Uterus (tissue), 4 donors: ENCODE data around the gene MCMBP. TPM values are rescaled to one million over a fixed set of nuclear protein-coding genes. Genes with fewer than 3 reads are reported as not detected.
"Not testable (repeated sequence)": the region's sequence is repeated elsewhere in the genome, so short reads cannot be mapped to it uniquely, and the experiment has no call there.

ENCODE experiments used
- DNase-seq, 2 donors: peaks; one replicate each; pipeline ENCODE4 v3.0.0-alpha.2; 2019 to 2020
- H3K27ac ChIP-seq, 2 donors: fragments of 200-600 bp; sonication (generic); 1 replicate in 1 of 2; 2 replicates in 1 of 2; pipeline ENCODE4 v1.5.1; 2016 to 2018
- H3K27me3 ChIP-seq, 2 donors: fragments of 200-600 bp; sonication (generic); one replicate each; pipeline ENCODE4 v1.5.1; 2018 to 2019; ENCODE audit warnings: control low read depth in 1 of 2
- H3K36me3 ChIP-seq, 2 donors: fragments of 200-600 bp; sonication (generic); one replicate each; pipeline ENCODE4 v1.5.1; 2019; ENCODE audit warnings: control low read depth in 1 of 2
- H3K4me1 ChIP-seq, 2 donors: fragments of 200-600 bp; sonication (generic); one replicate each; pipeline ENCODE4 v1.5.1; 2018 to 2019; ENCODE audit warnings: control low read depth in 1 of 2
- H3K4me3 ChIP-seq, 2 donors: fragments of 200-600 bp; sonication (generic); 1 replicate in 1 of 2; 2 replicates in 1 of 2; pipeline ENCODE4 v1.5.1; 2018 to 2019; ENCODE audit warnings: mild to moderate bottlenecking in 1 of 2
- H3K9me3 ChIP-seq, 2 donors: fragments of 200-600 bp; sonication (generic); one replicate each; pipeline ENCODE4 v1.5.1; 2019; ENCODE audit warnings: control low read depth in 1 of 2
- CTCF ChIP-seq, 4 experiments: fragments of 200-600 bp in 2 of 4; fragments of 450-650 bp in 2 of 4; sonication (generic) in 2 of 4; IDR thresholded peaks; one replicate each; pipeline ENCODE4 v1.5.1; 2016 to 2019; ENCODE audit warnings: antibody characterized with exemption in 4 of 4, mild to moderate bottlenecking in 2 of 4, moderate library complexity in 1 of 4
- POLR2A ChIP-seq, 2 donors: fragments of 450-650 bp; IDR thresholded peaks; one replicate each; pipeline ENCODE4 v1.6.1; 2016; ENCODE audit warnings: antibody characterized with exemption in 2 of 2, mild to moderate bottlenecking in 1 of 2, moderate library complexity in 1 of 2
- intact Hi-C: fragments of 100-400 bp; cut with DNase I; formaldehyde crosslinking; loops from one replicate; pipeline ENCODE4 v1.15.1; 2023; ENCODE audit warnings: low total_unique reads
- total RNA-seq, 4 donors: library from RNA; depleted of rRNA in 3 of 4; stranded (reverse); fragments of >200 nt in 3 of 4; gene quantifications; one replicate each; pipeline versions ENCODE4 v1.1.0 to v1.2.4, GENCODE V29; 2014 to 2023
- donor health status: DM: yes; HTN: yes; CAD: no.

Gene MCMBP
- total RNA-seq, 4 donors from 2014 or later = 69.4 to 84.7 (median 76.7) TPM

GRCh38 chr10:119908166-119908565 lies 35.5 kb upstream of the MCMBP start:
- TF ChIP-seq POLR2A (IDR thresholded peaks at IDR 0.05) = no peak
- no peak for TF ChIP-seq CTCF (IDR thresholded peaks at IDR 0.05)
- Histone ChIP-seq H3K9me3 (no peaks in the 10 kb centered on the region), H3K4me3 (no peak overlapping the region), H3K36me3 (no peaks in the 10 kb centered on the region), H3K4me1 (no peaks in the 10 kb centered on the region), H3K27ac (no peak overlapping the region), H3K27me3 (no peaks in the 10 kb centered on the region)
- intact Hi-C loops = no loop called here
- DNase-seq = no peak

- DNase-seq, H3K4me3 ChIP-seq, H3K36me3 ChIP-seq, H3K9me3 ChIP-seq, H3K27me3 ChIP-seq, H3K4me1 ChIP-seq, H3K27ac ChIP-seq, intact Hi-C loops: not testable (repeated sequence)
These were observed 35.1 kb upstream of the MCMBP start for GRCh38 chr10:119907695-119908094.

- intact Hi-C loops = no loop called here
- TF ChIP-seq POLR2A (IDR thresholded peaks at IDR 0.05) = no peak
- no peak for TF ChIP-seq CTCF (IDR thresholded peaks at IDR 0.05)
- Histone ChIP-seq H3K27me3 (no peaks in the 10 kb centered on the region), H3K4me1 (no peaks in the 10 kb centered on the region), H3K36me3 (no peaks in the 10 kb centered on the region), H3K4me3 (no peak overlapping the region), H3K9me3 (no peaks in the 10 kb centered on the region), H3K27ac (no peak overlapping the region)
- DNase-seq = no peak
These were observed 31.5 kb upstream of the MCMBP start for GRCh38 chr10:119903946-119904666.

- H3K9me3 ChIP-seq = no peaks in the 10 kb centered on the region
- H3K27me3 ChIP-seq = no peaks in the 10 kb centered on the region
- peaks cover 0 to 5% of the 10 kb centered on the region in 2 donors for H3K4me1 ChIP-seq
- no peaks in the 10 kb centered on the region for H3K36me3 ChIP-seq
- TF ChIP-seq POLR2A (IDR thresholded peaks at IDR 0.05) (no peak), CTCF (IDR thresholded peaks at IDR 0.05) (no peak)
- H3K27ac ChIP-seq = no peak overlapping the region
- no peak for DNase-seq
- intact Hi-C loops = no loop called here
- H3K4me3 ChIP-seq = no peak overlapping the region
These were observed 25.9 kb upstream of the MCMBP start for GRCh38 chr10:119898577-119898976.

- intact Hi-C loops = no loop called here
- no peaks in the 10 kb centered on the region for H3K9me3 ChIP-seq
- H3K27me3 ChIP-seq = no peaks in the 10 kb centered on the region
- H3K4me3 ChIP-seq = no peak overlapping the region
- H3K27ac ChIP-seq = peak overlapping the region; percentile 6 to 32
- peaks cover 0 to 11% of the 10 kb centered on the region in 2 donors for H3K4me1 ChIP-seq
- TF ChIP-seq POLR2A (IDR thresholded peaks at IDR 0.05) (no peak), CTCF (IDR thresholded peaks at IDR 0.05) (no peak)
- no peaks in the 10 kb centered on the region for H3K36me3 ChIP-seq
- peak; percentile 28 to 30 for DNase-seq
These were observed 24.5 kb upstream of the MCMBP start for GRCh38 chr10:119896937-119897770.
